Measurements from ENCODE around the gene TICRR.

- TF ChIP-seq EZH2 (IDR thresholded peaks at IDR 0.05; ENCODE audit: borderline replicate concordance, low read depth, low read length, severe bottlenecking), result no peak
- TF ChIP-seq CTCF (IDR thresholded peaks at IDR 0.05; ENCODE audit: borderline replicate concordance, extremely low read depth, low read length, poor library complexity, severe bottlenecking), result no peak
Measured at GRCh38 chr15:89569090-89569745, 6.1 kb upstream of the TICRR start.
